ENCODE results near the gene NCS1.

NCS1 gene

GRCh38 chr9:130215341-130216119 lies 43.3 kb downstream of the NCS1 start:
- DNase-seq, result no peak

- no peak for DNase-seq
Observed at GRCh38 chr9:130217838-130218237, 45.6 kb downstream of the NCS1 start.

DNA sequence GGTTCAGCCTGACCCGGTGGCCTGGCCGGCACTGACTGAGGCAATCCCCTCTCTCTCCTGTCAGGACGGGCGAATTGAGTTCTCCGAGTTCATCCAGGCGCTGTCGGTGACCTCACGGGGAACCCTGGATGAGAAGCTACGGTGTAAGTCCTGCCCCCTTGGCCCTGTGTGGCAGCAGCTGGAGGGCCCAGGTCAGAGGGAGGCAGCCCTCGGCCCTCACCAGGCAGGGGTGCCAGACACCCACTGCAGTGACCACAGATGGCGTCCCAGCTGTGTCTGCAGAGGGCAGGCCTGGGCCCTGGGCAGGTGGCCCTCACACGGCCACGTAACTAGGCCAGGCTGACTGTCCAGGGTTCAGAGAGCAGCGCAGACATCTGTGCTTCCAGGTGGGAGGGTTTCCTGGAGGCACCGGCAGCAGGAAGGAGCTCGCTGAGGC lies 47.5 kb downstream of the NCS1 start:
- no peak for DNase-seq

DNA sequence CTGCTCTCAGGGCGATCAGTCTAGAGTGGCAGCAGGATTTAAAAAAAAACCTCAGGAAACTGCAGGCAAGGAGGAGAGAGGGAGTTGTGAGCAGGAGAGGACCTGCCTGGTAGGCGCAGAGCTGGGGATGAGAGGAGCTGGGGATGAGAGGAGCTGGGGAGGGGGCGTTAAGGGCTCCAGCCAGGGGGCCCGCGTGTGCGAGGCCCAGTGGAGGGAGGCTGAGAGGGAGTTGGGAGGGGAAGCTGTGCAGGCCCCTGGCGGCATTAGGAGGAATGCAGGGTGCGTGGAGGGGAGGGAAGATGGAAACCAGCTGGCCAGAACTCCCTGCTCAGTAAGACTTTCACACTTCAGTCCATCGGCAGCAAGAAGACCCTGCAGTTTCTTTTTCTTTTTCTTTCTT lies 48.1 kb downstream of the NCS1 start:
- no peak for DNase-seq

DNA sequence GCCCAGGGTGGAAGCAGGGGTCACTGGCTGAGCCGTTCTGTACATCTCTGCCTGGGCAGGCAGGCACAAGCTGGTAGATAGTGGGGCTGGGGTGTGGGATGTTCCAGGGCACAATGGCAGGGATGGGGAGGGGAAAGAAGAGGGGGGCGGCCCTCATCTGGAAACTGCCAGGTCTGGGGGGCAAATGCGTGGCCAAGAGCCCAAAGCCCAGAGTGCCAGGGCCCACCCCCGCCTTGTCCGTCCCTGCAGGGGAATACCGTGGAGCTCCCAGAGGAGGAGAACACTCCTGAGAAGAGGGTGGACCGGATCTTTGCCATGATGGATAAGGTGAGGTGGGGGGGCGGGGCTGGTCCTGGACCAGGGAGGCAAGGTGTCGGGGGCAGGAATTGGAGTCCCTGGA lies 50.6 kb downstream of the NCS1 start:
- no peak for DNase-seq

GRCh38 chr9:130225071-130225470 lies 52.9 kb downstream of the NCS1 start:
- no peak for DNase-seq

DNA sequence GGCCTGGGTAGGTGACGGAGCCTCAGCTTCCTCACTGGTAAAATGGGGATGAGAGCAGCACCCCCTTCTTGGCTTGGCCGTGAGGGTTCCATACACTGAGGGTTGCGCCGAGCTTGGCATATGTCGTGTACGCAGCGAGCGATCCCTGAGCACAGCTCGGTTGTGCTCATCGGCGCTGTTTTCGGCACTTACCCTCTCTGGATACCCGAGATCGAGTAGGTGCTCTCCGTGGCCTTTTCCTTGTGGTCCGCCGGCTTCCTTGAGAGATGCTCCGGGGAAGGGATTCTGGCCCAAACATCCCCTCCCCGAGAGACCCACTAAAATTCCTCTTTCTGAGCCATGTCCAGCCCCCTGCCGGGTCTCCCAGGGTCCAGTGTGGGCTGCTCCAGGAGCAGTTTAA lies 53.4 kb downstream of the NCS1 start:
- DNase-seq, result no peak

- no peak for DNase-seq
Observed at GRCh38 chr9:130226112-130226511, 53.9 kb downstream of the NCS1 start.

- DNase-seq, result no peak
Observed at GRCh38 chr9:130227833-130228232, 55.6 kb downstream of the NCS1 start.

DNA sequence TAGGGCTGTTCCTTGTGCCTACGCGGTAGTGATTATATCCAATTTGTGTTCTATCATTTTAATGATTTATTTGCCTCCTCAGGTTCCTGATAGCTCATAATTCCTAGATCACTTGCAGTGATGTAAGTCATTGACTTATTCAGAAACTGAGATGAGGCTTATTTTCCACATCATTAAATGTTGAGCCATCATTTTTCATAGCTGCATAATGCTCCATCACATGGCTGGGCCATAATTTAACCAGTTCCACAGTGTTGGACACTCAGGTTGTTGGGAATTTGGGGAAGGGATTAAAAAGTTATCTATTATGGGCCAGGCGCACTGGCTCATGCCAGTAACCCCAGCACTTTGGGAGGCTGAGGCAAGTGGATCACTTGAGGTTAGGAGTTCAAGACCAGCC lies 57.6 kb downstream of the NCS1 start:
- no peak for DNase-seq

DNA sequence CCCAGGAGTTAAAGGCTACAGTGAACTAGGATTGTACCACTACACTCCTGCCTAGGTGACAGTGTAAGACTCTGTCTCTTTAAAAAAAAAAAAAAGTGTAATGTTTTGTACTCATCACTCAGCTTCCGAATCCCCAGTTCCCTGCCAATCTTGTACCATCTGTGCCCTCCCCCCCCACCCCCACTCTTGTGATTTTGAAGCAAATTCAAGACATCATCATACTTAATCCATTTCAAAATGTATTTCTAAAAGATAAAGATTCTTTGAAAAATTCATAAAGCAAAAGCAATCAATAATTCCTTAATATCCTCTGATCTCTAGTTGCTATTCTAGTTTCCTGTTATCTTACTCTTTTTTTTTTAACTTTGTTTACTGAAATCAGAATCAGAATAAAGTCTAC lies 58.4 kb downstream of the NCS1 start:
- no peak for DNase-seq

- no peak for DNase-seq
Observed at GRCh38 chr9:130232899-130233586, 60.8 kb downstream of the NCS1 start.

- no peak for DNase-seq
Observed at GRCh38 chr9:130233587-130233945, 61.4 kb downstream of the NCS1 start.

DNA sequence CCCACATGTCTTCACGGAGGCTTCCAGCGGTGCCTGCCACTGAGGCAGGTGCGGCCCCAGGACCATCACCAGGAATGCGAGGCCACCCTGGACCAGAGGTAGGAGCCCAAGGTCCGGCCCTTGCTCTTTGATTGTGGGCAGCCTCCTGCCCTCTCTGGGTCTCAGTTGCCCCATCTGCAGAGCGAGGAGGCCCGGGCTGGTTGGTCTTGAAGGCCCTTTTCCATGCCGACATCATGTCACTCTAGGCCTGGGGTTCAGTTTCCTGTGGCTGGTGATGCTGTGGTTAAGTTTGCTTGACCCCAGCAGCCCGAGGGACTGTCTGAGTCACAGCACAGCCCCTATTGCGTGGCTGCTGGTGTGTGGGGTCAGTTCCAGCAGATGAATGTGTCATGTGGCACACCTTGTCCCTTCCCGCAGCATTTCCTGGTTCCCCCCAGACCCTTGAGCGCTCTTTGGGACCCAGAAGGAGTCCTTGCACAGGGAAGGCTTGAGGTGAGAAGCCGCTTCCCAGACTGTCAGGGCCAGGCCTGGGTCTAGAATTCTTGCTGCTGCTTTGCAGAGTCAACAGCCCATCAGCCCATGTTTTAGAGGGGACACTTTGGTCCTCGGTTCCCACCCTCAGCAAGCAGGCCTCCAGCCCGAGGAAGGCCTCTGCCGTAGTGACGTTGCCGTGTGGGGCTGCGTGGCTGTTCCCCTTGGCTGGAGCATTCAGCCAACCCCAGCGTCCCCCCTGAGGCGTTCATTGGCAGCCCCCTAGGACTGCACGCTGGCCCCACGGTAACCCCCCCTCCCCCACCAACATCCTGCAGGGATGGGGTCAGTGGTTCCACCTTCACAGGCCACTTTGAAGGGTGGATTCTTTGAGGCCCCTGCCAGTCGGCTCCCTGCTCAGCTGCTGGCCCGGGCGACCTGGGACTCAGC lies 62.4 kb downstream of the NCS1 start:
- DNase-seq, result no peak

- DNase-seq, result peak; percentile 17
Observed at GRCh38 chr9:130235558-130236435, 63.6 kb downstream of the NCS1 start.

DNA sequence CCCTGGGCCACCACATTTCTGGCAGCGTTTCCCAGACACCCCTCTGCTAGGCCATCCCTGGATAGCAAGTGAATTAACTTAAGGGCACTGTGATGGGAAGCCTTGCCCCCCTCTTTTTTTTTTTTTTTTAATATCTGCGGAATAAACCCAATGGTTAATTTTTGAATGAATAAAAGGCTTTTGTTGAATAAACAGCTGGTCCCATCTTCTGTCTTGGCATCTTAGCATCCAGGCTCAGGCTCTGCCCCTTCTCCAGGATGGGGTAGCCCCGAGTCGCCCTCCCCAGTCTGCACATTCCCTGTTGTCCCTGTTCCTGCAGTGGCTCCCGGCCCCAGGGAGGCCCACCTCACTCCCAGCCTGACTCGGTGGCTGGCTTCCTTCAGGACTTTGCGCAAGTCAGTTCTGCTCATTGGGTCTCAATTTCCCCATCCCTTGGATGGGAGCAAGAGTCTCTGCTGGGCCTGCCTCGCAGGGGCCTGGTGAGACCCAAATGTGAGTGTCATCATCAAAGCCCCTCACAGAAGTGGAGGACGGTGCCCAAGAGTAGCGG lies 64.3 kb downstream of the NCS1 start:
- no peak for DNase-seq

- DNase-seq, result peak; percentile 22
Observed at GRCh38 chr9:130237076-130237475, 64.9 kb downstream of the NCS1 start.

- DNase-seq, result peak; percentile 97
Observed at GRCh38 chr9:130237763-130238524, 65.7 kb downstream of the NCS1 start.

DNA sequence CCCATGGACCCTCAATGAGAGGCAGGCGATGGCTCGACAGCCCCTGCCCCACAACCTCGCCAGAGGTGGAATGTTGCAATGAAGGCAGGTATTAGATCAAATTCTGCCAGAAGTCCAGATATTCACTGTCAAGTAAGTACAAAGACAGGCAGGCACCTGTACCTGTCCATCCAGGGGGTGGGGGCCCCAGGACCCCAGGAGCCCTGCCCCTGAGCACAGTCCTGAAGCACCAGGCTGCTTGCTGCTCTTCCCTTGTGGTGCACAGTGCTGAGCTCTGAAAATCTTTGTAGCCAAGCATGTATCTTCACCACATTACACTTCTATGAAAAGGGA lies 67.1 kb downstream of the NCS1 start:
- DNase-seq, result peak; percentile 48

- peak; percentile 18 for DNase-seq
Observed at GRCh38 chr9:130239741-130240241, 67.6 kb downstream of the NCS1 start.

Measured in DMS79 (cell line).